Muscle of back (tissue), 11 donors: ENCODE data around the gene THBS3. TPM values are rescaled to one million over a fixed set of nuclear protein-coding genes. Genes with fewer than 3 reads are reported as not detected.
"Not testable (repeated sequence)": the region's sequence is repeated elsewhere in the genome, so short reads cannot be mapped to it uniquely, and the experiment has no call there.

Experiments used
- DNase-seq, 3 donors: peaks; one replicate each; pipeline versions ENCODE4 v3.0.0 to v3.0.0-alpha.2; 2013
- polyA plus RNA-seq, 10 donors: library from polyadenylated mRNA; unstranded; fragments of 120-200 nt; gene quantifications; one replicate each; pipeline ENCODE4 v1.2.1, GENCODE V29; 2013; ENCODE audit not compliant: insufficient read length in 10 of 10

THBS3 gene
- polyA plus RNA-seq, 10 donors: 48.6 to 97.0 (median 68.0) TPM

- no peak for DNase-seq
These were observed 48.7 kb downstream of the THBS3 start for GRCh38 chr1:155158991-155159390.

DNA sequence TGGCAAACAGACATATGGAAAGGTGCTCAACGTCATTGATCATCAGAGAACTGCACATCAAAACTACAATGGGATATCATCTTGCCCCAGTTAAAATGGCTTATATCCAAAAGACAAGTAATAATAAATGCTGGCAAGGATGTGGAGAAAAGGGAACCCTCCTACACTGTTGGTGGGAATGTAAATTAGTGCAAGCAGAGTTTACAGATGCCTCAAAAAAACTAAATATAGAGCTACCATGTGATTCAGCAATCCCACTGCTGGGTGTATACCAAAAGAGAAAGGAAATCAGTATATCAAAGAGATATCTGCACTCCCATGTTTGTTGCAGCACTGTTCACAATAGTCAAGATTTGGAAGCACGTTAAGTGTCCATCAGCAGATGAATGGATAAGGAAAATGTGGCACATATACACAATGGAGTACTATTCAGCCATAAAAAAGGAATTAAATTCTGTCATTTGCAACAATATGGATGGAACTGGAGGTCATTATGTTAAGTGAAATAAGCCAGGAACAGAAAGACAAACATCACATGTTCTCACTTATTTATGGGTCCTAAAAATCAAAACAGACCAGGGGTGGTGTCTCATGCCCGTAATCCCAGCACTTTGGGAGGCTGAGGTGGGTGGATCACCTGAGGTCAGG is 51.6 kb downstream of the THBS3 start:
- not testable (repeated sequence) for DNase-seq

Other genes starting within 250 kb of the THBS3 start
- gene PYGO2, start 246.1 kb downstream of the THBS3 start, polyA plus RNA-seq: 10 to 100 TPM; 25.6 to 33.5 (median 26.9) TPM
- 100 to 1,000 TPM in 1 of 10 donors, 10 to 100 TPM in 9; 76.6 to 116 (median 85.6) TPM for gene SHC1, start 237.2 kb downstream of the THBS3 start, polyA plus RNA-seq
- 10 to 100 TPM; 45.8 to 80.8 (median 62.6) TPM for gene CKS1B, start 233.2 kb downstream of the THBS3 start, polyA plus RNA-seq
- gene FLAD1, start 224.6 kb downstream of the THBS3 start, polyA plus RNA-seq: 10 to 100 TPM; 15.3 to 21.0 (median 19.5) TPM
- under 1 TPM in 3 of 10 donors, not detected in 7; 0.30 to 0.71 (median 0.48) TPM for gene LENEP, start 214.3 kb downstream of the THBS3 start, polyA plus RNA-seq
- gene ZBTB7B, start 205.1 kb downstream of the THBS3 start, polyA plus RNA-seq: 10 to 100 TPM in 2 of 10 donors, 1 to 10 TPM in 8; 6.2 to 13.1 (median 8.4) TPM
- gene DCST2, start 174.1 kb downstream of the THBS3 start, polyA plus RNA-seq: 1 to 10 TPM in 3 of 10 donors, under 1 TPM in 7; 0.40 to 1.9 (median 0.85) TPM
- gene DCST1, start 174.1 kb downstream of the THBS3 start, polyA plus RNA-seq: under 1 TPM; 0.09 to 0.58 (median 0.17) TPM
- gene ADAM15, start 156.6 kb downstream of the THBS3 start, polyA plus RNA-seq: 10 to 100 TPM; 50.0 to 81.4 (median 59.9) TPM
- 10 to 100 TPM in 1 of 10 donors, 1 to 10 TPM in 9; 5.1 to 10.2 (median 7.0) TPM for gene EFNA4, start 144.2 kb downstream of the THBS3 start, polyA plus RNA-seq
- 1 to 10 TPM; 2.1 to 5.3 (median 2.3) TPM for gene EFNA3, start 129.1 kb downstream of the THBS3 start, polyA plus RNA-seq
- gene EFNA1, start 80.0 kb downstream of the THBS3 start, polyA plus RNA-seq: 10 to 100 TPM; 19.4 to 31.5 (median 22.8) TPM
- 10 to 100 TPM; 18.1 to 21.6 (median 21.1) TPM for gene SLC50A1, start 72.0 kb downstream of the THBS3 start, polyA plus RNA-seq
- 10 to 100 TPM; 11.9 to 28.7 (median 18.8) TPM for gene DPM3, start 67.4 kb downstream of the THBS3 start, polyA plus RNA-seq
- gene KRTCAP2, start 34.6 kb downstream of the THBS3 start, polyA plus RNA-seq: 100 to 1,000 TPM in 2 of 10 donors, 10 to 100 TPM in 8; 77.1 to 103 (median 93.4) TPM
- gene TRIM46, start 34.0 kb downstream of the THBS3 start, polyA plus RNA-seq: under 1 TPM; 0.21 to 0.83 (median 0.52) TPM
- 10 to 100 TPM; 16.3 to 26.1 (median 21.6) TPM for gene MTX1, start 798 bp upstream of the THBS3 start, polyA plus RNA-seq
- gene ENTREP3, start 47.6 kb upstream of the THBS3 start, polyA plus RNA-seq: 10 to 100 TPM; 11.7 to 18.1 (median 15.3) TPM
- gene SCAMP3, start 54.5 kb upstream of the THBS3 start, polyA plus RNA-seq: 10 to 100 TPM; 39.1 to 50.0 (median 40.8) TPM
- gene CLK2, start 65.6 kb upstream of the THBS3 start, polyA plus RNA-seq: 10 to 100 TPM; 34.2 to 54.5 (median 41.4) TPM
- 1 to 10 TPM; 3.0 to 8.1 (median 4.2) TPM for gene HCN3, start 69.6 kb upstream of the THBS3 start, polyA plus RNA-seq
- gene PKLR, start 93.5 kb upstream of the THBS3 start, polyA plus RNA-seq: under 1 TPM in 7 of 10 donors, not detected in 3; 0.08 to 0.36 (median 0.13) TPM
- 100 to 1,000 TPM in 8 of 10 donors, 10 to 100 TPM in 2; 88.5 to 139 (median 110) TPM for gene FDPS, start 101.0 kb upstream of the THBS3 start, polyA plus RNA-seq
- 10 to 100 TPM; 20.5 to 30.4 (median 26.7) TPM for gene RUSC1, start 113.0 kb upstream of the THBS3 start, polyA plus RNA-seq